Endothelial cell of umbilical vein (primary cell): Measurements from ENCODE around the gene GXYLT2. TPM values are rescaled to one million over a fixed set of nuclear protein-coding genes. Genes with fewer than 3 reads are reported as not detected.

ENCODE experiments used
- BruUV-seq: library from RNA; stranded (reverse); fragments of 400-500 nt; replicated peaks from 2 replicates; lab custom pipeline; 2021; lab: Mats Ljungman, UMichigan
- CTCF ChIA-PET: fragments of 300-600, 350-600 bp; sonication (Branson Sonifier 250); formaldehyde crosslinking; loops from one replicate; lab custom pipeline; 2021; ENCODE audit warnings: antibody characterized with exemption, inconsistent platforms; lab: Charles Lee
- POLR2A ChIA-PET: fragments of 300-600, 350-600 bp; sonication (Branson Sonifier 250); formaldehyde crosslinking; loops from one replicate; lab custom pipeline; 2021; ENCODE audit warnings: antibody characterized with exemption, inconsistent platforms; lab: Charles Lee
- DNase-seq: peaks from one replicate; pipeline ENCODE4 v3.0.0-alpha.2; 2011; ENCODE audit warnings: low read depth, low spot score
- FAIRE-seq: peaks from 2 replicates; lab custom pipeline; 2011; peaks lifted over from hg19 to GRCh38; lab: Jason Lieb, UNC
- H2AFZ ChIP-seq: 2 replicates; pipeline ENCODE4 v1.6.0; 2012; ENCODE audit warnings: low read depth, low read length, control low read depth, inconsistent platforms
- H3K27ac ChIP-seq: 2 replicates; pipeline ENCODE4 v1.5.1; 2011; ENCODE audit warnings: low read depth, mild to moderate bottlenecking, control low read depth, low read length, moderate library complexity; ENCODE audit not compliant: insufficient read depth
- H3K27me3 ChIP-seq, 2 experiments: 2 replicates each; pipeline versions ENCODE4 v1.6.0 to v1.6.1; 2011; ENCODE audit warnings: low read length in 2 of 2, mixed read lengths in 1 of 2; ENCODE audit not compliant: control insufficient read depth in 2 of 2, insufficient read depth in 2 of 2
- H3K36me3 ChIP-seq, 2 experiments: 2 replicates in 1 of 2; 3 replicates in 1 of 2; pipeline ENCODE4 v1.5.1; 2011; ENCODE audit warnings: low read length in 2 of 2, mild to moderate bottlenecking in 1 of 2, moderate library complexity in 1 of 2; ENCODE audit not compliant: control insufficient read depth in 2 of 2, insufficient read depth in 2 of 2; ENCODE audit errors: extremely low read depth in 1 of 2
- H3K4me1 ChIP-seq: 3 replicates; pipeline ENCODE4 v1.5.1; 2011; ENCODE audit warnings: mild to moderate bottlenecking, low read length; ENCODE audit not compliant: control insufficient read depth, insufficient read depth; ENCODE audit errors: extremely low read depth
- H3K4me2 ChIP-seq: 2 replicates; pipeline ENCODE4 v1.6.1; 2011; ENCODE audit warnings: low read length, control low read depth, mixed read lengths; ENCODE audit not compliant: insufficient read depth
- H3K4me3 ChIP-seq, 3 experiments: fragments of 200-600 bp in 1 of 3; sonication (generic), shearing (Covaris generic) in 1 of 3; replicated peaks in 1 of 3; 2 replicates each; pipeline ENCODE4 v1.5.1; 2011 to 2016; ENCODE audit warnings: control low read depth in 3 of 3, low read length in 3 of 3, mild to moderate bottlenecking in 2 of 3, inconsistent platforms in 1 of 3, low read depth in 1 of 3, moderate library complexity in 1 of 3; ENCODE audit not compliant: insufficient read depth in 1 of 3
- H3K79me2 ChIP-seq: 2 replicates; pipeline ENCODE4 v1.6.0; 2012; ENCODE audit warnings: low read length, inconsistent platforms; ENCODE audit not compliant: control insufficient read depth, insufficient read depth
- H3K9ac ChIP-seq: replicated peaks from 2 replicates; pipeline ENCODE3; 2011; ENCODE audit warnings: low read length, control low read depth; ENCODE audit not compliant: insufficient read depth; ENCODE audit errors: extremely low read depth
- H3K9me1 ChIP-seq: replicated peaks from 3 replicates; pipeline ENCODE4 v1.6.0; 2011; ENCODE audit warnings: mild to moderate bottlenecking, low read length; ENCODE audit not compliant: control insufficient read depth, insufficient read depth; ENCODE audit errors: extremely low read depth
- H3K9me3 ChIP-seq: replicated peaks from 2 replicates; pipeline ENCODE4 v1.5.1; 2012; ENCODE audit warnings: low read length, inconsistent platforms; ENCODE audit not compliant: control insufficient read depth, insufficient read depth
- H4K20me1 ChIP-seq: replicated peaks from 2 replicates; pipeline ENCODE3; 2011; ENCODE audit warnings: mild to moderate bottlenecking, low read length; ENCODE audit not compliant: control insufficient read depth, insufficient read depth; ENCODE audit errors: extremely low read depth
- EZH2 ChIP-seq: IDR thresholded peaks from 2 replicates; pipeline ENCODE4 v1.6.1; 2012; ENCODE audit warnings: borderline replicate concordance, low read depth, mild to moderate bottlenecking, moderate library complexity, low read length, inconsistent platforms; ENCODE audit not compliant: severe bottlenecking
- FOS ChIP-seq: IDR thresholded peaks from 2 replicates; pipeline ENCODE4 v1.6.1; 2011; ENCODE audit warnings: mild to moderate bottlenecking, low read length, moderate library complexity, borderline replicate concordance; ENCODE audit not compliant: insufficient read depth
- GATA2 ChIP-seq: IDR thresholded peaks from 2 replicates; pipeline ENCODE4 v1.7.0; 2011; ENCODE audit warnings: low read depth, mild to moderate bottlenecking, moderate library complexity, mixed read lengths, low read length; ENCODE audit not compliant: insufficient read length, insufficient read depth
- JUN ChIP-seq: IDR thresholded peaks from 2 replicates; pipeline ENCODE4 v1.6.1; 2011; ENCODE audit warnings: borderline replicate concordance, low read depth; ENCODE audit not compliant: insufficient read length, insufficient read depth
- MYC ChIP-seq: IDR thresholded peaks from one replicate; pipeline ENCODE4 v1.6.1; 2011; ENCODE audit warnings: mild to moderate bottlenecking, low read depth, low read length
- POLR2A ChIP-seq: IDR thresholded peaks from 2 replicates; pipeline ENCODE4 v1.6.1; 2012; ENCODE audit warnings: low read depth, mild to moderate bottlenecking, control low read depth, low read length
- POLR2AphosphoS5 ChIP-seq: IDR thresholded peaks from 2 replicates; pipeline ENCODE4 v1.6.1; 2012; ENCODE audit warnings: low read depth, mild to moderate bottlenecking, control low read depth, low read length, moderate library complexity; ENCODE audit not compliant: insufficient read depth
- dilution Hi-C: fragments of 300-500 bp; cut with MboI; formaldehyde crosslinking; loops from one replicate; pipeline ENCODE4 v1.15.0; 2019; ENCODE audit warnings: low sequenced_read_pairs; ENCODE audit not compliant: extremely low pct_ligation_motif_present
- intact Hi-C: fragments of 100-400 bp; cut with micrococcal nuclease; formaldehyde crosslinking; loops from one replicate; pipeline ENCODE4 v1.10.0; 2022
- polyA plus RNA-seq, 4 experiments: library from polyadenylated mRNA; depleted of rRNA in 3 of 4; stranded (reverse) in 3 of 4; unstranded in 1 of 4; fragments of >200 nt; gene quantifications; 2 replicates each; pipeline versions ENCODE4 v1.2.1 to v1.2.3, GENCODE V29; 2011 to 2012; ENCODE audit warnings: missing spikeins in 1 of 4
- total RNA-seq: library from RNA; stranded (reverse); gene quantifications from 2 replicates; pipeline ENCODE4 v1.2.3, GENCODE V29; 2021
- TF ChIP-seq, protein P1 (sequence below): IDR thresholded peaks from 2 replicates; pipeline ENCODE4 v1.6.1; 2011; ENCODE audit not compliant: insufficient read depth, insufficient read length
- TF ChIP-seq, protein P2 (sequence below), 2 donors: IDR thresholded peaks; 1 replicate in 1 of 2; 2 replicates in 1 of 2; pipeline ENCODE4 v1.5.1; 2011; ENCODE audit warnings: low read length in 2 of 2, mild to moderate bottlenecking in 2 of 2, moderate library complexity in 2 of 2, control low read depth in 1 of 2, inconsistent platforms in 1 of 2, low read depth in 1 of 2; ENCODE audit not compliant: insufficient read depth in 1 of 2; ENCODE audit errors: extremely low read depth in 1 of 2

The GXYLT2 gene
- total and polyA plus RNA-seq, 2 donors (not counting 3 experiments of a cell fraction or from before 2014, with no cell fraction given): 0.07 to 0.24 TPM

DNA sequence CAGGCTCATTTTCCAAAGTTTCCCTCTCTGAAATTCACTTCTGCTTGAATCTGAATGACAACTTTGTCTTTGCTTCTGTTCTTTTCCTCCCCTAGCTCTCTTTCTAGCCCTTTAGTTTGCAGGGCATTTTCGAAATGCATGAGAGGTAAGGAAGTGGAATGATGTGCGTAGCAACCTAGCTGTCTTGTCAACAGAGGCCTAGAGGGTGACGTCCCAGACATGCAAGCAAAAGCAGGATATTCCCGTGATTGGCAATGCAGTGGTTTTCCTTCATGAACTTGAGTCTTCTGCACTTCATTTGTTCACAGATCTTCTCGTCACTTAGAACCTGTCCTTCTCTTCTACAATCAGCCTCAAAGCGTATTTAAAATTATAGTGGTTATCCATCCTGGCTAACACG lies 56.9 kb downstream of the GXYLT2 start:
- Histone ChIP-seq H3K4me2 (no peak overlapping the region), H3K27me3 (no peaks in the 10 kb centered on the region), H4K20me1 (no peaks in the 10 kb centered on the region), H3K27ac (no peak overlapping the region), H3K4me3 (no peak overlapping the region), H3K36me3 (no peaks in the 10 kb centered on the region), H2AFZ (no peak overlapping the region), H3K4me1 (peaks cover 8% of the 10 kb centered on the region), H3K79me2 (no peaks in the 10 kb centered on the region), H3K9me3 (no peaks in the 10 kb centered on the region), H3K9me1 (no peaks in the 10 kb centered on the region), H3K9ac (no peak overlapping the region)
- dilution Hi-C loops: no loop called here
- intact Hi-C loops: no loop called here
- FAIRE-seq: no peak
- DNase-seq: no peak
- TF ChIP-seq MYC (no peak), FOS (no peak)
- TF ChIP-seq, protein P1, sequence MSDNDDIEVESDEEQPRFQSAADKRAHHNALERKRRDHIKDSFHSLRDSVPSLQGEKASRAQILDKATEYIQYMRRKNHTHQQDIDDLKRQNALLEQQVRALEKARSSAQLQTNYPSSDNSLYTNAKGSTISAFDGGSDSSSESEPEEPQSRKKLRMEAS: no peak
- POLR2A ChIA-PET: no interaction called here
- BruUV-seq: no TSS peak
- CTCF ChIA-PET: interaction anchor here (0.9 to 3.6 kb wide), 5 partner anchors 20 to 112 kb away, joined by 3 to 16 read pairs (median 3); partner anchors contain the start of genes GXYLT2 and PPP4R2

DNA sequence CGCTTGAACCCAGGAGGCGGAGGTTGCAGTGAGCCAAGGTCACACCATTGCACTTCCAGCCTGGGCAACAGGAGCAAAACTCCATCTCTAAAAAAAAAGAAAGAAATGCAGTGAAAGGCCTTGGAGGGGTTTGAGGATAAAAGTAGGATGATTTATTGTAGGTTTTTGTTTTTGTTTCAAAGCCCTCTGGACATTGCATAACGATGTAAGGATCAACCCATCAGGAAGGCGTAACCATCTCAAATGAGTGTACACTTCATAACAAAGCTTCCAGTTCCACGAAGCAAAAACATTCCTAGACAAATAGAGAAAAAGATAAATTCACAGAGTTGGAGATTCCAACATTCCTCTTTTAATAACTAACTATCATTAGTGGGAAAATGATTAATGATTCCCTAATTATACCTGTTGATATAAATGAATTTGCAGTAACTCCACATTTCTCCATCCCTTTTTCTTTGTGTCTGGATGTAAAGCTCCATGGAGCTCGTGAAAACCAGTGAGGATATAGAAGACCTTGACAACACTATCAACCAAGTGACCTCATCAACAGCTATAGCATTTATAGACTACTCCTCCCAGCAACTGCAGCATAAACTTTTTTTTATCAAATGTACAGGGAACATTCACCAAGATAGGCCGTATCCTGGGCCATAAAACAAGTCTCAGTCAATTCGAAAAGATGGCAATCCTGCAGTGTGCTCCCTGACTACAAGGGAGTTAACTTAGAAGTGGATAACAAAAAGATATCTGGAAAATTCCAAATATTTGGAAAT lies 60.1 kb downstream of the GXYLT2 start:
- DNase-seq: no peak
- BruUV-seq: no TSS peak
- dilution Hi-C loops: no loop called here
- no peak overlapping the region for H3K27ac ChIP-seq
- no peaks in the 10 kb centered on the region for H3K9me1 ChIP-seq
- no peaks in the 10 kb centered on the region for H3K9me3 ChIP-seq
- no peak for FAIRE-seq
- H3K36me3 ChIP-seq: no peaks in the 10 kb centered on the region
- no peak overlapping the region for H3K9ac ChIP-seq
- POLR2A ChIA-PET: no interaction called here
- no peaks in the 10 kb centered on the region for H3K27me3 ChIP-seq
- TF ChIP-seq MYC: no peak
- no peak for TF ChIP-seq GATA2
- no peak for TF ChIP-seq JUN
- no peak for TF ChIP-seq FOS
- TF ChIP-seq POLR2A: no peak
- TF ChIP-seq, protein P2, sequence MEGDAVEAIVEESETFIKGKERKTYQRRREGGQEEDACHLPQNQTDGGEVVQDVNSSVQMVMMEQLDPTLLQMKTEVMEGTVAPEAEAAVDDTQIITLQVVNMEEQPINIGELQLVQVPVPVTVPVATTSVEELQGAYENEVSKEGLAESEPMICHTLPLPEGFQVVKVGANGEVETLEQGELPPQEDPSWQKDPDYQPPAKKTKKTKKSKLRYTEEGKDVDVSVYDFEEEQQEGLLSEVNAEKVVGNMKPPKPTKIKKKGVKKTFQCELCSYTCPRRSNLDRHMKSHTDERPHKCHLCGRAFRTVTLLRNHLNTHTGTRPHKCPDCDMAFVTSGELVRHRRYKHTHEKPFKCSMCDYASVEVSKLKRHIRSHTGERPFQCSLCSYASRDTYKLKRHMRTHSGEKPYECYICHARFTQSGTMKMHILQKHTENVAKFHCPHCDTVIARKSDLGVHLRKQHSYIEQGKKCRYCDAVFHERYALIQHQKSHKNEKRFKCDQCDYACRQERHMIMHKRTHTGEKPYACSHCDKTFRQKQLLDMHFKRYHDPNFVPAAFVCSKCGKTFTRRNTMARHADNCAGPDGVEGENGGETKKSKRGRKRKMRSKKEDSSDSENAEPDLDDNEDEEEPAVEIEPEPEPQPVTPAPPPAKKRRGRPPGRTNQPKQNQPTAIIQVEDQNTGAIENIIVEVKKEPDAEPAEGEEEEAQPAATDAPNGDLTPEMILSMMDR (IDR thresholded peaks at IDR 0.05; ENCODE audit: extremely low read depth in 1 of 2, insufficient read depth in 1 of 2, low read depth in 1 of 2, low read length in 2 of 2): no peak
- no peak for TF ChIP-seq EZH2
- TF ChIP-seq, protein P1: no peak
- no peak for TF ChIP-seq POLR2AphosphoS5
- no peak overlapping the region for H3K4me3 ChIP-seq
- no peak overlapping the region for H3K4me2 ChIP-seq
- H3K4me1 ChIP-seq: peaks cover 8% of the 10 kb centered on the region
- intact Hi-C loops: no loop called here
- H3K79me2 ChIP-seq: no peaks in the 10 kb centered on the region
- H4K20me1 ChIP-seq: no peaks in the 10 kb centered on the region
- no peak overlapping the region for H2AFZ ChIP-seq
- CTCF ChIA-PET: interaction anchor here (1.1 to 3.6 kb wide), 2 partner anchors 77 to 109 kb away, joined by 3 to 16 read pairs; no protein-coding TSS in a partner anchor
